Myocyte (in vitro differentiated cells): Measurements from ENCODE around the gene ADAMTS18. TPM values are rescaled to one million over a fixed set of nuclear protein-coding genes. Genes with fewer than 3 reads are reported as not detected.
"Not testable (repeated sequence)": the region's sequence is repeated elsewhere in the genome, so short reads cannot be mapped to it uniquely, and the experiment has no call there.

Source experiments
- DNase-seq: peaks from one replicate; pipeline ENCODE4 v3.0.0-alpha.2; 2012; ENCODE audit warnings: low read depth
- polyA plus RNA-seq: library from polyadenylated mRNA; unstranded; fragments of >200 nt; gene quantifications from one replicate; pipeline ENCODE4 v1.2.1, GENCODE V29; 2012; ENCODE audit warnings: missing spikeins
- total RNA-seq: library from RNA; depleted of rRNA; stranded (reverse); fragments of >200 nt; gene quantifications from 2 replicates; pipeline ENCODE4 v1.2.3, GENCODE V29; 2014

The ADAMTS18 gene
- 0.13 TPM in 1 of 2 replicates, not detected in the other for total RNA-seq
- polyA plus RNA-seq: 0.01 TPM

GRCh38 chr16:77434530-77435271 is at the start of gene ADAMTS18:
Gene ADAMTS18 (minus strand): TSS chr16:77435034. CDS start chr16:77434695, 339 bp downstream.
- DNase-seq: no peak

GRCh38 chr16:77480681-77481315 is 46.0 kb upstream of the ADAMTS18 start:
- no peak for DNase-seq

GRCh38 chr16:77472262-77472661 is 37.4 kb upstream of the ADAMTS18 start:
- DNase-seq: no peak

GRCh38 chr16:77470851-77471250 is 36.0 kb upstream of the ADAMTS18 start:
- no peak for DNase-seq

GRCh38 chr16:77469634-77470033 is 34.8 kb upstream of the ADAMTS18 start:
- no peak for DNase-seq

GRCh38 chr16:77468831-77469230 is 34.0 kb upstream of the ADAMTS18 start:
- no peak for DNase-seq

GRCh38 chr16:77467821-77468335 is 33.0 kb upstream of the ADAMTS18 start:
- no peak for DNase-seq

GRCh38 chr16:77463659-77464058 is 28.8 kb upstream of the ADAMTS18 start:
- not testable (repeated sequence) for DNase-seq

- DNase-seq: no peak
These were observed 28.1 kb upstream of the ADAMTS18 start for GRCh38 chr16:77462894-77463293.

GRCh38 chr16:77459534-77460254 is 24.9 kb upstream of the ADAMTS18 start:
- DNase-seq: no peak

- peak; percentile 70 for DNase-seq
These were observed 22.2 kb upstream of the ADAMTS18 start for GRCh38 chr16:77457046-77457445.

- DNase-seq: no peak
These were observed 17.4 kb upstream of the ADAMTS18 start for GRCh38 chr16:77452243-77452642.

- DNase-seq: no peak
These were observed 16.1 kb upstream of the ADAMTS18 start for GRCh38 chr16:77450790-77451487.

GRCh38 chr16:77449208-77449607 is 14.4 kb upstream of the ADAMTS18 start:
- no peak for DNase-seq

GRCh38 chr16:77445324-77445723 is 10.5 kb upstream of the ADAMTS18 start:
- no peak for DNase-seq

- no peak for DNase-seq
These were observed 9.3 kb upstream of the ADAMTS18 start for GRCh38 chr16:77444147-77444460.

GRCh38 chr16:77443357-77444146 is 8.7 kb upstream of the ADAMTS18 start:
- DNase-seq: no peak

- DNase-seq: no peak
These were observed 7.2 kb upstream of the ADAMTS18 start for GRCh38 chr16:77442078-77442477.

GRCh38 chr16:77439106-77439505 is 4.3 kb upstream of the ADAMTS18 start:
- DNase-seq: no peak

GRCh38 chr16:77437859-77438258 is 3.0 kb upstream of the ADAMTS18 start:
- DNase-seq: peak; percentile 15
